CD1c-positive myeloid dendritic cell (primary cell): ENCODE data around the gene DHRSX.
"Not testable (repeated sequence)": the region's sequence is repeated elsewhere in the genome, so short reads cannot be mapped to it uniquely, and the experiment has no call there.

Source experiments
- DNase-seq: peaks from one replicate; pipeline ENCODE4 v3.0.0-alpha.2; 2016; ENCODE audit errors: extremely low spot score

The DHRSX gene

DNA sequence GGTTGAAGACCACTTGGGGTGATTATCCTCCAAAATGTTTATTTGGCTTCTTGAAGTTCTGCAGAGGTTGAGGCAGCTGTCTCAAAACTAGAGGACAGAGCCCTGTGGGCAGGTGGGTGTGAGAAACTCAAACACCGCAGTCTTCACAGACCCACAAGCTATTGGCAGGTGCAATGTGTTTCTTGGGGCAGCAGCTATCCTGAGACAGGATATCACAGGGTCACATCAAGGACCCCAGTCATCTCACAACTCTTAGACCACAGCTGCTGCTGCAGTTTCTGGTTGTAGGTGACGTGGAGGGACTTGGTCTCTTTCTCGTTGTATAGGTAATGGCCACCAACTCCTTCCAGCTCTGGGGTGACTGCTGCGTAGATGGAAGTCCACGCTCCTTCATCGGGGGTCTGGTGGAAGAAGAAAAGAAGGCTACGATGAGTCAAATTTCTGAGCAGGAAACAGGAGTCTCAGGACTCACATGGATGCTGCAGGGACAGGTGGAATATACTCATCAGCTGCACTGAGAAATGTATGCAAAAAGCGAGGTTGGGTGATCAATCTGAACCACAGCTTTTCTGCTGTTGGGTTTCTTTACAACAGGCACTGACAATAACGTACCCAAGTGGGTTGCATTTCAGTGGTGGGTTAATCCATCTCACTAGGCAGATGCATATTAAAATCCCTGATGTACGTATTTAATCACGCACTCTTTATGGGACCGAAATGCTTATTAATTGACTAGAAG lies 279.8 kb downstream of the DHRSX start:
- DNase-seq: no peak

GRCh38 chrX:2220296-2220695 lies 280.5 kb downstream of the DHRSX start:
- DNase-seq: no peak

GRCh38 chrX:2214138-2214823 lies 286.5 kb downstream of the DHRSX start:
- not testable (repeated sequence) for DNase-seq

GRCh38 chrX:2211667-2212066 lies 289.1 kb downstream of the DHRSX start:
- not testable (repeated sequence) for DNase-seq

DNA sequence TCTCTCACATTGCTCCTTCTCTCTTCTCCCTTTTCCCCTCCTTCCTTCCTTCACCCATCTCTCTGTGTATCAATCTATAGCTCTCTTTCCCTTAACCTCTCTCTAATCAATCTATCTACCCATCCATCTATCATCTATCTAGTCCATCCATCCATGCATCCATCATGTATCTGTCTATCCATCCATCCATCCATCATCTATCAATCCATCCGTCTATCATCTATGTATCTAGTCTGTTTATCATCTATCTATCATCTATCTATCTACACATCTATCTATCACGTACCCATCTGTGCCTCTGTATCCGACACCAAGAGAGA lies 307.5 kb downstream of the DHRSX start:
- no peak for DNase-seq

DNA sequence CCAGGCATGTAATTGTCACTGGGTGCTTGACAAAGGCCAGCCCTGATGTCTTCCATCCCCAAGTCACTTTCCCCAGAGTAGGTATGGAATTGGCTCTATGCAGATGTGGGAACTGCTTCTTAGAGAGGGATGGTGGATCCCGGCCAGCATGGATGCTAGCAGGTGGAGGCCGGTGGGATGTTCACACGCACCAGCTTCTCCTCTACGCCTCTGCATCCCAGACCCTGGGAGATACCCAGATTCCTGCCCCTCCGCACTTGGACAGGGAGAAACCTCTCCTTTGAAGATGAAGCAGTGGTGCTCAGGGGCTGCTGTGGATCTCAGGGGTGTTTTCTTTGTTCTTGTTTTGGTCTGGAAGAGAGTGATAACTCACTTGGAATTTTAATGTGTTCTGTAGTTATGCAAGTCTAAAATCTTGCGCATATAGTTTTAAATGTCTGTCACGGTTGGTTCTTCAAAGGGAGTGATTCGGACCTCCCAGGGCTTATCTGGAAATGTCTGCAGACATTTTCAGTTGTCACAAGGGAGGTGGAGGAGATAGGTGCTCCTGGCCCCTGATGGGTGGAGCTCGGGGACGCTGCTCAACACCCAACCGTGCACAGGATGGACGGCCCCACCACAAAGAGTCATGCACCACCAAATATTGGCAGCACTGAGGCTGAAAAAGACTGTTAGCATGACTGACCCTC lies 308.0 kb downstream of the DHRSX start:
- no peak for DNase-seq

- no peak for DNase-seq
These were observed 311.9 kb downstream of the DHRSX start for GRCh38 chrX:2188840-2189239.

GRCh38 chrX:2188330-2188792 lies 312.4 kb downstream of the DHRSX start:
- DNase-seq: no peak

DNA sequence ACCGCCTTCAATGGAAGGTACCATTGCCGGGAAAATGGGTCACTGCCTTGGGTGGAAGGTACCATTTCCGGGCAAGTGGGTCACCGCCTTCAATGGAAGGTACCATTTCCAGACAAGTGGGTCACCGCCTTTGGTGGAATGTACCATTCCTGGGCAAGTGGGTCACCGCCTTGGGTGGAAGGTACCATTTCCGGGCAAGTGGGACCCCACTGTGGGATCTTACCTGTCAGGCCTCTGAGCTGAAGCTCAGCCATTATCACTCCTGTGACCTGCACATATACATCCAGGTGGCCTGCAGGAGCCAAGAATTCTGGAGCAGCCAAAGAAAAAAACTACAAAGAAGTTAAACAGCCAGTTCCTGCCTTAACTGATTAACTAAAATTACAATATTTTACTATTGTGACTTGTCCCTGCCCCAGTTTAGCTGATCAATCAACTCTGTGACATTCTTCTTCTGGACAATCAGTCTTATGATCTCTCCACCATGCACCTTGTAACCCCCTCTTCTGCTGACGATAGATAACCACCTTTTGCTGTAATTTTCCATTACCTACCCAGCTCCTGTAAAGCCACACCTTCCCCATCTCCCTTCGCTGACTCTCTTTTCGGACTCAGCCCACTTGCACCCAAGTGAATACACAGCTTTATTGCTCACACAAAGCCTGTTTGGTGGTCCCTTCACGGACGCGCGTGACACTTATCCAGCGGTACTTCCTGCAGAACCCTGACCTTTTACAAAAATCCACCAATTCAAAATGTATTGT lies 313.2 kb downstream of the DHRSX start:
- DNase-seq: no peak

DNA sequence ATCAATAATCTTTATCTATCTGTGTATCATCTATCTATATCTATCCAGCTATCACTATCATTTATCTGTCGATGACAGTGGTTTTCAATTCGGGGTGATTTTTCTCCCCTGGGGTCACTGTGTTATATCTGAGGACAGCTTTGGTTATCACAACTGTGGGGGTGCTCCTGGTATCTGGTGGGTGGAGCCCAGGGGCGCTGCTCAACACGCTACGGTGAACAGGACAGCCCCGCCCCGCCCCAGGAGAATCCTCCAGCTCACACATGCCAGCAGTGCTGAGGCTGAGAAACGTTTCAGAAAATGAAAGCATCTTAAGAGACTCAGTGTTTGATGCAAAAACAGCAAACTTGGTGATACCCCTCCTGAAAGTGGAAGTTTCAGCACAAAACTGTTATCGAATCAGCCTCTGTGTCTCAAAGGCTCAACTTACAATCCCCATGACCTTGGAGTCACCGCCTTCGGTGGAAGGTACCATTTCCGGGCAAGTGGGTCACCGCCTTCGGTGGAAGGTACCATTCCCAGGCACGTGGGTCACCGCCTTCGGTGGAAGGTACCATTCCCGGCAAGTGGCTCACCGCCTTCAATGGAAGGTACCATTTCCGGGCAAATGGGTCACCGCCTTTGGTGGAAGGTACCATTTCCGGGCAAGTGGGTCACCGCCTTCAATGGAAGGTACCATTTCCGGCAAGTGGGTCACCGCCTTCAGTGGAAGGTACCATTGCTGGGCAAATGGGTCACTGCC lies 315.3 kb downstream of the DHRSX start:
- no peak for DNase-seq

DNA sequence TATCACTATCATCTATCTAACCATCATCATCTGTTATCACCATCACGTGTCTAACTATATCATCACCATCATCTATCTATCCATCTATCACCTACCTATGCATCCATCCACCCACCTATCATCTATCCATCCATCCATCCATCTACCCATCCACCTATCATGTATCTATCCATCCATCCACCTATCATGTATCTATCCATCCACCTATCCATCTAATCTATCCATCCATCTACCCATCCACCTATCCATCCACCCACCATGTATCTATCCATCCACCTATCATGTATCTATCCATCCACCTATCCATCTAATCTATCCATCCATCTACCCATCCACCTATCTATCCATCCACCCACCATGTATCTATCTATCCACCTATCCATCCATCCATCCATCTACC lies 316.7 kb downstream of the DHRSX start:
- no peak for DNase-seq

DNA sequence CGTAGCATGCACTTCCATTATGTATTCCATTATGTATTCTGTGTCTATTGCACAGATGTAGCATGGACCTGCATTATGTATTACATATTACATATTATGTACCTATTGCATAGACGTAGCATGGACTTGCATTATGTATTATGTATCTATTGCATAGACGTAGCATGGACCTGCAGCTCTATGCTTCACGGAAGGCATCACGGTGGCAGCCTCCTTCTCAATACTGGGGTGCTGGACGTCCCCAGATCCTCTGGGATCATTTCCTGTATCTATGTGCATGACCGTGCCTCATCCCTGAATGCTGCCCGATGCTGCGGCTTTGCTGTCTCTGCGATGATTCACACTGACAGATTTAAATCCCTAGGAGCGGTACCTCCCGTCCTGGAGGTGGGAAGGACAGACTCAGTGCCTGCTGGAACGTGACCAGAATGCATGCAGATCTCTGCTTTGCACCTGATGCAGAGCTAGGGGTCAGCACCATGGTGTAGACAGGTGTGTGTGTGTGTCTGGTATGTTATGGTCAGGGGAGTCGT lies 317.5 kb downstream of the DHRSX start:
- DNase-seq: no peak

DNA sequence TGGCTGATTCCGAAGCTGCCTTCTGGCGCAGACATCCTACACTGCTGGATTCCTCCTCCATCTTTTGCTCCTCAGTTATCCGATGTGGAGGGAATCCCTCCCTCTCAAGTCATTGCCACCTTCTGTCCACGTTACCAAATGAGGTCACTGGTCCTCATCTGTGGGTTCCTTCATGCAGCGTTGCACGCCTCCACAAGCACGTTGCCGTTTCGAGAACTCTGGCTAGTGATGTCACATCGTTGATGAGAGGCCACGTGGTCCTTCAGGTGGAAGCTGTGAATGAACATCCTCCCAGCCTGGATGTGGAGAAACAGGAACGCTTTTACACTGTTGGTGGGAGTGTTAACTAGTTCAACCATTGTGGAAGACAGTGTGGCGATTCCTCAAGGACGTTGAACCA lies 323.2 kb downstream of the DHRSX start:
- no peak for DNase-seq

- DNase-seq: no peak
These were observed 324.0 kb downstream of the DHRSX start for GRCh38 chrX:2176733-2177132.

DNA sequence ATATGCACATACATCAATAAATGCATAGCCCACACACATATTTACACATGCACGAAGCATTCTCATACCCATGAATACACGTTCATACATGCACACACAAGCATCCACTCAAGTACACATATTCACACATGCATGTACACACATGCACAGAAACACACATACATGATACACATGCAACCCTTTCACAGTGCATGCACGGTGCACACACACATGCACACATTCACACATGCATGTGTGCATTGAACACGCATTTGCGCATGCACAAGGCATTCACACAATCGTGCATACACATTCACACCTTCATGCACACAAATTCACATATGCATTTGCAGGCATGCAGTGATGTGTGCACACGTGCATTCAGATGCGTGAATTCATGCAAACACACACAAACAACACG lies 324.5 kb downstream of the DHRSX start:
- no peak for DNase-seq

- DNase-seq: no peak
These were observed 328.4 kb downstream of the DHRSX start for GRCh38 chrX:2172359-2172758.
